MM.1S (cell line): ENCODE results near the gene MYO10.

Experiments
- CTCF ChIP-seq: fragments of 300-600 bp; sonication (generic); IDR thresholded peaks from 2 replicates; pipeline ENCODE4 v1.5.1; 2016; ENCODE audit warnings: antibody characterized with exemption, low read length, mixed read lengths
- EZH2 ChIP-seq: fragments of 300-600 bp; sonication (generic); optimal IDR thresholded peaks from 2 replicates; pipeline ENCODE3; 2017; ENCODE audit warnings: low read depth, mild to moderate bottlenecking, antibody characterized with exemption, low read length, mixed read lengths

- TF ChIP-seq CTCF = no peak
- TF ChIP-seq EZH2 = no peak
These were observed 324.1 kb downstream of the MYO10 start for GRCh38 chr5:16612007-16612406.
